ENCODE data around the gene FOXO6.

FOXO6 gene

DNA sequence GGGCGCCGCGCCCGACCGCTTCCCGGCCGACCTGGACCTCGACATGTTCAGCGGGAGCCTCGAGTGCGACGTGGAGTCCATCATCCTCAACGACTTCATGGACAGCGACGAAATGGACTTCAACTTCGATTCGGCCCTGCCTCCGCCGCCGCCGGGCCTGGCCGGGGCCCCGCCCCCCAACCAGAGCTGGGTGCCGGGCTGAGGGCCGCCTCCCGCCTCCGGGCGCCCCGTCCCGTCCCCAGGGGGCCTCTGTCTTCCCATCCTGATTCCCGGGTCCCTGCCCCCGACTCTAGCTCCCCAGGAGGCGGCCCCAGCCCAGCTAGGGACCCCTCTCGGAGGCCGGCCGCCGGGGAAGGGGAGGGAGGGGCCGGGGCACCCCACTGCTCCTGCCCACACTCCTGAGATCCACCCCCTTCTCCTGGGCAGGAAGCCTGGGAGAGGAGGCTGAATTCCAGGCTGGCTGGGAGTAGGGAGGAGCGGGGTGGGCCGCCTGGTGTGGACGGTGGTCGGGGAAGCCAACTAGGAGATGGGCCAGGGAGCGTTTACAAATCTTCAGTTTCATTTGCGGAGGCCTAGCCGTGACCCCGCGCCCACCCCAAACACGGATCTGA is 21.4 kb downstream of the FOXO6 start:
- no peak for DNase-seq (ENCODE audit: low read depth in 1 of 2, low spot score in 1 of 2)

DNA sequence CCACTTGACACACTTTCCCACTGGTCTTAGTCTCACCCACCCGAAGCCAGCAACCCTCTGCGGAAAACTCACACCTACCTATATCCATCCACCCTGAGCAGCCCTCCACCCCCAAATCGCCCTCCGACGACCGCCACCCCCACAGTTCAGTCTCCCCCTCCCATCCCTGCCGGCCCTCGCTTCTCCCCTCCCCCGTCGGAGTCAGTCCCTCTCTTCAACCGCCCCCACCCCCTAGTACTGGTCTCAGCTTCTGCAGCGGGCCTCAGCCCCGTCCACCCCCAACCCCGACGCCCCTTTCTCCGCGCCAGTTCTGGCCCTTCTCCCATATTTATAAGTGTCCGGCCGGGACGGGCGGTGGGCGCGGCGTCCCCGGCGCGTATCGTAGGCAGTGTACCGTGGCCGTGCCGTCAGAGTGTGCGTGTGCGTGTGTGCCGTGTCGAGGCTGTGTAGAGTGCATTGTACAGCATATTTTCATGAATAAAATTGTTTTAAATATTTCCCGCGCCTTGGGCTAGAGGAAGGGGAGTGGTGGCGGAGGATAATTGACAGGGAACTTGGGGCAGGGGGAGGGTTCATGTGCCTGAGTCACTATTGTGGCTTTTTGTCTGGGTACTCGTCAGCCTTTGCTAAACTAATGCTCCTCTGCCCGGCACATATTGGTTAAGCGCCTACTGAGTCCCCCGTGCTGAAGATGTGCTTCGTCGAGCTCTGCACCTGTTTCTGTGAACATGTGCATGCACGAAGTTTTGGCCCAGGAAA is 22.0 kb downstream of the FOXO6 start:
- DNase-seq (ENCODE audit: low read depth in 1 of 2, low spot score in 1 of 2) = no peak

DNA sequence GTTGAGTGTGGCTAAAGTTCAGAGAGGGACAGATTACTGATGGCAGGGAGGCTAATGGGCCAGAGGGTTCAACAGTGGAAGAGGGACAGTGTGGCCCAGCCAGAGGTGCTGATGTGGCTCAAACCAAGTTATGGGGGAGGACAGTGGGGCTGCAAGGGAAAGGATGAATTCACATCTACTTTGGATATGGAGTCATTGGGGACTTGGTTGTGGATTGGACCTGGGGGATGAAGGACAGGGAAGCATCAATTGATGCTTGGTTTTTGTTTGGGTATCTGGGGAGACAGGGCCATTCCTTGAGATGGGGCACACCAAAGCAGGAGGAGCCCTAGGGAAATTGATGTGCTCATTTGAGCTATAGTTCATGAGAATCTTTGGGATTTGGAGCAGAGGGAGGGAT is 23.3 kb downstream of the FOXO6 start:
- DNase-seq (ENCODE audit: low read depth in 1 of 2, low spot score in 1 of 2) = no peak

DNA sequence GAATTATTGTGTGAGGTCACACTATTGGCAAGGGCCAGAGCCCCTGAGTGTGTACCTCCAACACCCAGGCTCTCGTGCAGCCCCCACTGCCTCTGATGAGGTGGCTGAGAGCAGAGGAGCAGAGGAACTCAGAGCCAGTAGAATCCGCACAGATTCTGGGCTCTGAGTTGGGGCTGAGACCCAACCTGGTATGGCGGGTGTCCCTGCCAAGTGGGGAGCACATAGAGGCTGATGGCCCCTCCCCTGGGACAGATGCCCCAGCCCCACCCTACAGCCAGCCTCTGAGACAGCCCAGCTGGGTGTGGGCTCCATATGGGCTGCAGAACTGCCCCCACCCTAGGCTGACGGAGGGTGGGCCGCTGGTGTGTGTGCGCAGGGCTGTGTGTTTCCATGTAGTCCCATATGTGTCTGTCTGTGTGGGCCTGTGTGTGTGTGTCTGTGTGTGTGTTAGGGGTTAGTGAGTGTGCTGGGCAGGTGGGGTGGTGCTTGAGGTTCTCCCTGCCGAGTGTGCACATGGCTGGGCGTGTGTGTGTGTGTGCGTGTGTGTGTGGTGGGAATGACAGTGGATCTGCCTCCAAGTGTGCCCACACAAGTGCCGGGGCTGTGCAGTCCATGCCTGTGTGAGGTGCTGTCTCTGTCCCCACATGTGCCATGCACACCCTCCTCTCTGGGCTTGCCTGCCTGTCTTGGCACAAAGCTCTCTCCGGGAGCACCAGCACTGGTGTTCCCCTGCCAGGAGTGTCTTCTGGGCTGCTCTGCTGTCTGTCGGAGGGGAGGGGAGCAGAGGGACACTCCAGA is 24.4 kb downstream of the FOXO6 start:
- no peak for DNase-seq (ENCODE audit: low read depth in 1 of 2, low spot score in 1 of 2)

DNA sequence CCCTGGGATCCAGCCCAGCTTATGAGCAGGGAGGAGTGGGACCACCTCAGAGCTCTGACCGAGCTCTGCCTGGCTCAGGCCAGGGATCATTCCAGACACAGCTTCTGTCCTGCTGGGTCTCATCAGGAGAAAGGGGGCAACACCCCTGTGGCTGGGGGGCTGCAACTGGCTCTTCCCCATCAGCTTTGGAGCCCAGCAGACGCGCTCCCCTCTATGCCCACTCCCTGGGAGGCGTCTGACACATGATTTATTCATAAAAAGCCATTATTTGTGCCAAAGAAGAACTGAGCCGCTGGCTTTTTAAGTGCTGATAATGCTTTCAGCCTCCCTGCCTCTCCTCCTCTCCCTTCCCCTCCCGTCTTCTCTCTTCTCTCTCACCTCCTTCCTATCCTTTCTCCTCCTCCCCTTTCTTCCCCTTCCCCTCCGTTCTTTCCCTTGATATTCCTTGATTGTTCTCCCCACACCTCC is 25.0 kb downstream of the FOXO6 start:
- DNase-seq (ENCODE audit: low read depth in 1 of 2, low spot score in 1 of 2) = no peak

DNA sequence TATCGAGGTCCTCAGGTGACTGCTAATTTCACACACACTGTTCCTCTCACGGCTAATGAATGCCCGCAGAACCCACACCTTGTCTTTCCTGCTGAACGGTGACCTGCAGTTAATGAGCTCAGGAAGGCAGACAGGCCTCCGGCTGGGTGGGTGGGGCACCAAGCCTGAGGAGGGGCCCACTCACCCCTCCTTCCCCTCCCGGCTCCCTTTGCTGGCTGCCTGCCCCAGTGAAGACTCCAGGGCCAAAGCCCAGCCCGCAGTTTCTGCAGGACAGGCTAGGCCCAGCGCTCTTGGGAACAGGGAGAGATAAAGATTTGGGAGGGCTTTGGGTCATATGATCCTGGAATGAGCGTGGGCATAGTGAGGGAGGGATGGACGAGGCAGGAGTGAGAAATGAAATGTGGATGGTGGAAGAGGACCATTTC is 26.4 kb downstream of the FOXO6 start:
- DNase-seq (ENCODE audit: low read depth in 1 of 2, low spot score in 1 of 2) = no peak

DNA sequence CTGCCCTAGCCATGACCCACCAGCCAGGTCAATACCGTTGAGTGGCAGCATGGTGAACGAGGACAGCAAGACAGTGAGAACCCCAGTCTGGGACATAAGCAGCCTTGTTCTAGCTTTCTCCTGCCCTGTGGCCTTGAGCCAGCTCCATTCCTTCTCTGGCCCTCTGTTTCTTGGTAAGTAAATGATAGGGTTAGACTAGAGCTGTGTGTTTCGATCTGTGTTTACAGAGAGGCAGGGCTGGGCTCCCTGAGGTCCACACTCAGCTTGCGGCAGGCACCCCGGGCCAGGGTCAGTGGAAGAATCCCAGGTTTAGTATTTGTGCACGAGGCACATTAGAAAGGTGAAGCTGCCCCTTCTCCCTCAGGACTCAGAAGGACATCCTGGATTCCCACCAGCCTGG is 27.3 kb downstream of the FOXO6 start:
- no peak for DNase-seq (ENCODE audit: low read depth in 1 of 2, low spot score in 1 of 2)

DNA sequence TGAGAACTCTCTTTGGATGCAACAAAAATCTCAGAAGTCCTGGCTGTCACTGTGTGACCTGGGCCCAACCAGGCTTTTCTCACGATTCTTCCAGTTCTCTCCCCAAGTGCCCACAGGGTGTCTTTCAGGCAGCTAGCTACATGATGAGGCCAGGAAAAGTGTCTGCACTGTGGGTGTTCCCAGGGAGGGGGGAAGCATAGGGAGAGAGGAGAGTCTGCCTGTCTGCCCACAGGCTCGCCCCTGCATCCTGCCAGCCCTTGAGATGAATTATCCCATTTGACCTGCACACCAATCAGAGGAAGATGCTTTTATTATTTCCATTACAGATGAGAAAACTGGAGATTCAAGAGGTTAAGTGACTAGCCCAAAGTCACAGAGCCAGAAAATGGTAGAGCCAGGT is 27.8 kb downstream of the FOXO6 start:
- no peak for DNase-seq (ENCODE audit: low read depth in 1 of 2, low spot score in 1 of 2)

DNA sequence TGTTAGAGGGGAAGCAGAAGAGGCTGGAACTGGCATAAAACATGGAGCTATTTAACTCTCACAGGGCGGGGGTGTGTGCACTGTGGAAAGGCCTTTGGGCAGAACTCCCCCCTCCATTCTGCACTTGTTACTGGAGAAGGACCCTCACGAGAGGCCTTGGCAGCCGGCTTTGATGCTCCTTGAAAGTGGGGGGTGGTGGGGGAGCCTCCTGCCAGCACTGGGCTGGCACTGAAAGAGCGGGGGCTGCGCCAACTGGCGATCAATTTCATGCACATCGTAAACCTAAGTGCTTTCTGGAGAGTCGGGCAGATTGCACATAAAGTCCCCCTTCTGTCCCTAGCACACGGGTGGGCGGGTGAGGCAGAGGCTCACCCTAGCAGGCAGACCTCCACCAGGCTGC is 28.9 kb downstream of the FOXO6 start:
- no peak for DNase-seq (ENCODE audit: low read depth in 1 of 2, low spot score in 1 of 2)

DNA sequence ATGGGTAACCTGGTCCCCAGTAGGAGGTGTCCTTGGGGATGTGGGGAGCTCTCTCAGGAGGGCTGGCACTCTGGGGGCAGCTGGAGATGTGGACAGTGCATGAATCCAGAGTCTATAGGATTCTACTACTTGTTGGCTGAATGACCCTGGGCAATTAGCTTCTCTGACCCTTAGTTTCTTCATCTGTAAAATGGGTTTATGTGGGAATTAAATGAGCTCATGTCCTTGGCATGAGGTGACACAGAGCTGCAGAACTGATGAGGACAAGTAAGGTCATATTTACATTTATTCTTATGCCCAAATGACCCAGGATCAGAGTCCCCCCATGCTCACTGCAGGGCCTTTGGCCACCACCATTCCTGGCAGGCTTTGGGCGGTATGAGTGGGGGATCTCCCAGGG is 29.3 kb downstream of the FOXO6 start:
- DNase-seq (ENCODE audit: low read depth in 1 of 2, low spot score in 1 of 2) = no peak

DNA sequence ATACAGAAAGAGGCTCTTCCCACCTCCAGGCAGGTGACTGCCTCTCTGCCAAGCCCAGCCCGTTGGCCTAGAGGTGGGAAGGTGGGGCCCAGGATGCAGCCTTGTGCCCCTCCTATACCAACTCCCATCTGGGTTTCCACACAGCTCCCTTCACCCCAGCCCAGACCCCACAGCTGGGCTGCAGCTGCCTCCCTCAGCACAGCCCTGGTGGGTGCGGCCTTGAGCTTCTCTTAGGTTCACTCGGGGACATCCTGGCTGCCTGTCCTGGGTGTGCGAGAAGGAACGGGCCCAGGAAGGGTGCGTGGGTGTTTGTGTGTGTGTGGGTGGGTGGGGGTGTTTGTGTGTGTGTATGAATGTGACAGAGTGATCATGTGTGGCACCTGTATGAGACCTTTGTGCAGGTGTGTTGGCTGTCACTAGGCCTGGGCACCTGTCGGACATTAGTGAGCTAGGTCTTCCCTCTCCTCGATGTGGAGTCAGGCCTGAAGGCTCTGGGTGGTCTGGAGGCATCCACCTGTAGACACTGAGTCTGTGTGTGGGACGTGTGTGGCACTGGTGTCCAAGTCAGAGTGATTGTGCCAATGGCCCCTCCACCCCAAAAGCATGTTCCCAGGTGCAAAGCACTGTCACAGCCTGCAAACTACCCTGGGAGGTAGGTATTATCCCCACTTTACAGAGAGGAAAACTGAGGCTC is 30.7 kb downstream of the FOXO6 start:
- no peak for DNase-seq (ENCODE audit: low read depth in 1 of 2, low spot score in 1 of 2)

DNA sequence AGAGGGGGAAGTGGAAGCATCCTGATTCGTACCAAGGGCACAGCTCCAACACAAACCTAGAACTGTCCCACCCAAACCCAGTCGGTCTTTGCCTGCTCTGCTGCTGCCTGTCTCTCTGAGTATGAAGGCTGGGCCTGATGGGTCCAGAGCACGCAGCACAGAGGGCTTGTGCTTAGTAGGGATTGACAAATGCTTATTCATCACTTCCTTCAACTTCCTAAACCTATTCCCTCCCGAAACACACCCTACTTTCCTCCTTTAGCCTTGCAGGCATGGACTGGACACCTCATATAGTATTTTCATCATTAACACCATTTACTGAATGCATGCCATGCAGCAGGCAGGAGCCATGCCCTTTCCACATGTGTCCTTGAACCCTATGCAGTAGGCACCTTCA is 31.3 kb downstream of the FOXO6 start:
- DNase-seq (ENCODE audit: low read depth in 1 of 2, low spot score in 1 of 2) = no peak

DNA sequence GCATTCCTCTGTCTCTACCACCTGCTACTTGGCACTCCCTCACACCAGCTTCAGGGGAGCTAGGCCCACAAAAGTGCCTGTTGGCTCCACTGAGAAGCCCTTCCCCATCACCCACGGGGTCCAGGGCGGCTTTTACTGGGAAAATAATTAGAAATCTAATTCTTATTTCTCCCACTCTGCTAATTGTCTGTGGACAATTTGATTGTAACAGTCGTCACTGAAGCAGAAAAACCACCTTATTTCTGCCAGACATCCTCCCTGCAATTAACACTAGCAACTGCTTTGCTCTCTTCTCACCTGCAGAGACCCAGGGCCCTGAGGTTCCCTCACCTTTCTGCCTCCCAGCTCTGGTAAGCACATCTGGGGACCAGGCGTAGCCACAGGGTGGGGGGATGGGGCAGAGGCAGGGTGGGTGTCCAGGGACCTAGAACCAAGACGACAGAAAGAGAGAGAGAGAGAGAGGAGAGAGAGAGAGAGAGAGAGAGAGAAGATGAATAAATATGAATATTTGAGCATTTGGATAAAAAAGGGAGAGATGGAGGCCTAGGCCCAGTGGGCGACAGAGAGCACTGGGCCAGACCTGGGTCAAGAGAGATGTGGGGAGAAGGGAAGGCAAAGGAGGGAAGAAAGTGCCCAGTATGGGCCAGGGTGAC is 32.6 kb downstream of the FOXO6 start:
- no peak for DNase-seq (ENCODE audit: low read depth in 1 of 2, low spot score in 1 of 2)

DNA sequence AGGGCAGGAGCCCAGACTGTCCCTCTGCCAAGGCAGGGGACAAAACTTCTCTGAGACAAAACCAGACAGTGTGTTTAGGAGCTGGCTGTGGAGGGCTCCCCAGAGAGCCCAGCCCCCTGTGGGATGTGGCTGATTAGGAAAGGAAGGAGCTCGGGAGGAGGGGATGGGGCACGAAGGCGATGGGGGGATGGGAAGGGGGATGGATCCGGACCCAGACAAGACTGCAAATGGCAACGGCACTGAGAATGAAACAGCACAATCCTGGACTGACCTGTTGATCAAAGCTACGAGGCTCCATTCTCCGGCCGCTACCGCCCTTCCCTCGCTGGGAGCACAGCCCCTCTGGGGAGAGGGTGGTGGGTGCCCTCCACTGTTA is 33.1 kb downstream of the FOXO6 start:
- no peak for DNase-seq (ENCODE audit: low read depth in 1 of 2, low spot score in 1 of 2)

DNA sequence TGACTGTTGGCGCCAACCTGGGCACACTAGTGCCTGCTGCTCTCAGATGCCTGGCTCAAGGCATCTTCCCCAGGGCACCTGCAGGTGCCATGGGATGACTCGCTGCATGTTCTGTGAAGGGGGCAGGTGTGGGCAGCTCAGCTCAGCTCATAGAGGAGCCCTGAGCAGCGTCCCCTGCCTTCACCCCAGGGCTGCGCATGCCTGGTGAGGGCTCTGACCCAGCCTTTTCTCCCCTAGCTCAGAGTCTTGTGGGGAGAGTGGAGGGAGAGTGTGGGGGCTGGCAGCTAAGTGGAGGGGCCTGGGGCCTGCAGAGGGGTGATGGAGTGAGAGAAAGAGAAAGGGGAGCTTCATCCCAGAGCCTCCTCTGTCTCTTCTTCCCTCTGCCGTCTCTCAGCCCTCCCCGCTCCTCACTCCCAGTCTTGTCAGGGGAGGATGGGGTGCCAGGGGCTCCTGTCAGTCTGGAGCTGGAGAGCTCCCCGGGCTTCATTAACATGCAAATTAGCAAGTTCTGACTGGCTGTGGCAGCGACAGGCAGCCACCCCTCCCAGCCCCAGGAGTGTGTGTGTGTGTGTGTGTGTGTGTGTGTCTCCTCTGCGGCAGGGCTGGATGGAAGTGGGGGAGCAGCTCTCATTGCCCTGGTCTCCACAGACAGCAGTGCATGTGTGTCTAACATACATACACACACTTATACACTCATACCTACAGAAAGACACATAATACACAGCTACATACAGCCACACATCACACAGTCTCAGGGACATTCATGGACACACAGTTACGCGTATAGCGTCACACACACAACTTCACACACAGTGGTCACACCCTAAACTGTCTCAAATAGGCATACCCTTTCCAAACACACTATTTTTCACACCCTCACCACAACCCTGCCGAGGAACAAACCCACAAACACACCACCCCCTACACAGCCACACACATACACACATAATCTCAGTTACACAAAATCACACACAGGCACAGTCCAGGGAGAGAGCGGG is 34.0 kb downstream of the FOXO6 start:
- no peak for DNase-seq (ENCODE audit: low read depth in 1 of 2, low spot score in 1 of 2)

DNA sequence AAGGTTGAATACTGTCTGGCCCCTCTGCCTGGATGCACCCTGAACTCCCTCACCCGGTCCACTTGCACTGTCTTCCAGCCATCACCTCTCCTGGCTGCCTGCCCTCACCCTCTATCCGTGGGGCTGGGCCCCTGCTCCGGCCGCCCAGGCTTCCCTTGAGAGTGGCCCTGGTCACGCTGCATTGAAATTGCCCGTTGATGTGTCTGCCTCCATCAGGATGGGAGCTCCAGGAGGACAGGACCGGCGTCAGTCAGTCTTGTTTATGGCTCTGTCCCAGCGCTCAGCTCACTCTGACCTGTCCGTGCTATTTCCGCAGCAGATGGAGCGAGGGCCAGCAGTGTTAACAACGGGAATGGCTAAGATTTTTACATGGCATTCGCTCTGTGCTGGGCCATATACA is 34.9 kb downstream of the FOXO6 start:
- no peak for DNase-seq (ENCODE audit: low read depth in 1 of 2, low spot score in 1 of 2)

DNA sequence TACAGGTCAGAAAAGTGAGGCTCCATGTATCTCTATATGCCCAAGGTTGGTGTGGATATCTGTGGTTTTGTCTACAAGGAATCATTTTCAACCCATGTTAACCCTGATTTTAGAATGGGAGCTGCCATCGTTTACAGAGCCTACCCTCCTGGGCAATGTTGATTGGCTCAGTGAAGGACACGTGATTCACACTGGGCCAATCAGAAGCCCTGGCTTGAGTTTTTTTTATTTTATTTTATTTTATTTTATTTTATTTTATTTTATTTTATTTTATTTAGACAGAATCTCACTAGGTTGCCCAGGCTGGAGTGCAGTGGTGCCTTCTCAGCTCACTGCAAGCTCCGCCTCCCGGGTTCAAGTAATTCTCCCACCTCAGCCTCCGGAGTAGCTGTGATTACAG is 35.8 kb downstream of the FOXO6 start:
- no peak for DNase-seq (ENCODE audit: low read depth in 1 of 2, low spot score in 1 of 2)

DNA sequence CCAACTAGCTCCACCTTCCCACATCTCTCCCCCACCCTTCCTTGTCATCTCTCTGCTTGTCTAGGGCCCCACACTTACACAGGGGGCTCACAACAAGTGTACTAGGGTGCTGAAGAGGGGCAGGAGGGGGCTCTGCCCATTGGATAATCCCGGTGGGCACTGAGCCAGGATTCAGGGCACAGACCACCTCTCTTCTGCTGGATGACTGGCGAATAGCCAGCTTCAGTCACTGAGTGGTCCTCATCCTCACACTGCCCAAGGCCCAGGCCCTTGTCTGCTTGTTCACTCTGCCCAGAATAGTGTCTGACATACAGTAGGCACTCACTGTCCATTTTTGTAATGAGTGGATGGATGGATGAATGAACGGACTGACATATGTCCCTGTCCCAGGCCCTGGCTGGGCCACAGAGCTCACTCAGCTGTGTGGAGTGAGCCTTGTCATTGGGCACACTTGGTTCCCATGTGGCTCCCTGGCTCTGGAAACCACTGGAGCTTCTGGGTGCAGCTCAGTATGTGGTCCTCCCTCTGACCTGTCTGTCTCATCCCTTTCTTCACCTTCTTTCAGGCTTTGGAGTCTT is 36.6 kb downstream of the FOXO6 start:
- DNase-seq (ENCODE audit: low read depth in 1 of 2, low spot score in 1 of 2) = no peak

DNA sequence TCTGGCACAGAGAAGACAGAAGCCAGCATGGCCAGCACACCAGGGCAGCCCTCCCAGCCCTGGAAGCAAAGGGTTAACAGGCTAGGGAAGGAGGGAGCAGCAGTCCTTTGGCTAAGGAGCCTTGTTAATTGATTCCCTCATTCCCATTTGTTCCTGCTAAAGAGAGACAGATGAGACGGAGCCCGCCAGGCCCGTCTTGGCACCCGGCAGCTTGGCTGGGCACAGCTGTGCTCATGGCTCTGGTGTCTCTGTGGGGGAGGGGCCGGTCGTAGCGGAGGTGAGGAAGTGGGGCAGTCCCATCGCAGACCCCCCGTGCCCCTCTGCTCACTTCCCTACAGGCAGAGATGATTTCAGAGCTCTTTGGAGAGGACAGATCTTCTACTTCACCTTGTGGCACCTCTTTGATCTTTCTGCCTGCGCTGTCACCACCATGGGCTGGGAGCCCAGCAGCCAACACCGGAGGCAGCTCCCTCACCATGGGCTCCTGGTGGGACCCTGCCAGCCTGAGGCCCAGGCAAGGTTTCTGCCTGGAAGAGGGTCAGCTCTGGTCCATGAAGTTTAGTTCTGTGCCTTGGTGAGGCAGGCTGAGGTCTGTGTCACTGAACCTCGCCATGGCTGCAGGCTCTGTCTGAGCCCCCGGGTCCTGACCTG is 38.0 kb downstream of the FOXO6 start:
- no peak for DNase-seq (ENCODE audit: low read depth in 1 of 2, low spot score in 1 of 2)
